ENCODE results near the gene ANKEF1. TPM values are rescaled to one million over a fixed set of nuclear protein-coding genes. Genes with fewer than 3 reads are reported as not detected.
A peak's percentile ranks its signal among the peaks of the same experiment; 100 is the strongest.

The ANKEF1 gene
- total RNA-seq, 1 donor from 2014 or later: 9.0 TPM

GRCh38 chr20:10059006-10059405, 24.2 kb downstream of the ANKEF1 start:
- Histone ChIP-seq H3K9me3 (no peaks in the 10 kb centered on the region), H3K36me3 (no peaks in the 10 kb centered on the region), H3K27me3 (no peaks in the 10 kb centered on the region), H3K4me1 (no peaks in the 10 kb centered on the region), H3K27ac (no peak overlapping the region), H3K4me3 (no peak overlapping the region)
- intact Hi-C loops (cut with DNase I): no loop called here
- TF ChIP-seq CTCF (IDR thresholded peaks at IDR 0.05): no peak
- no peak for DNase-seq (ENCODE audit: low spot score in 2 of 2)

- H3K36me3 ChIP-seq: no peaks in the 10 kb centered on the region
- no peaks in the 10 kb centered on the region for H3K9me3 ChIP-seq
- no peak overlapping the region for H3K4me3 ChIP-seq
- H3K27me3 ChIP-seq: no peaks in the 10 kb centered on the region
- no peak overlapping the region for H3K27ac ChIP-seq
- intact Hi-C loops (cut with DNase I): no loop called here
- H3K4me1 ChIP-seq: no peaks in the 10 kb centered on the region
- TF ChIP-seq CTCF (IDR thresholded peaks at IDR 0.05): no peak
- DNase-seq (ENCODE audit: low spot score in 2 of 2): no peak
Observed at GRCh38 chr20:10060226-10060625, 25.4 kb downstream of the ANKEF1 start.

- intact Hi-C loops (cut with DNase I): no loop called here
- H3K4me1 ChIP-seq: no peaks in the 10 kb centered on the region
- H3K27ac ChIP-seq: no peak overlapping the region
- no peak for DNase-seq (ENCODE audit: low spot score in 2 of 2)
- no peak overlapping the region for H3K4me3 ChIP-seq
- H3K27me3 ChIP-seq: no peaks in the 10 kb centered on the region
- H3K9me3 ChIP-seq: no peaks in the 10 kb centered on the region
- no peaks in the 10 kb centered on the region for H3K36me3 ChIP-seq
- no peak for TF ChIP-seq CTCF (IDR thresholded peaks at IDR 0.05)
Observed at GRCh38 chr20:10061641-10062040, 26.9 kb downstream of the ANKEF1 start.

GRCh38 chr20:10063482-10063881, 28.7 kb downstream of the ANKEF1 start:
- Histone ChIP-seq H3K27ac (no peak overlapping the region), H3K27me3 (no peaks in the 10 kb centered on the region), H3K4me1 (no peaks in the 10 kb centered on the region), H3K36me3 (no peaks in the 10 kb centered on the region), H3K9me3 (no peaks in the 10 kb centered on the region), H3K4me3 (no peak overlapping the region)
- no peak for DNase-seq (ENCODE audit: low spot score in 2 of 2)
- TF ChIP-seq CTCF (IDR thresholded peaks at IDR 0.05): no peak
- intact Hi-C loops (cut with DNase I): no loop called here

GRCh38 chr20:10064611-10065010, 29.8 kb downstream of the ANKEF1 start:
- no peaks in the 10 kb centered on the region for H3K4me1 ChIP-seq
- H3K4me3 ChIP-seq: no peak overlapping the region
- H3K36me3 ChIP-seq: no peaks in the 10 kb centered on the region
- no peaks in the 10 kb centered on the region for H3K9me3 ChIP-seq
- DNase-seq (ENCODE audit: low spot score in 2 of 2): no peak
- intact Hi-C loops (cut with DNase I): no loop called here
- H3K27me3 ChIP-seq: no peaks in the 10 kb centered on the region
- H3K27ac ChIP-seq: no peak overlapping the region
- TF ChIP-seq CTCF (IDR thresholded peaks at IDR 0.05): no peak

- Histone ChIP-seq H3K4me1 (no peaks in the 10 kb centered on the region), H3K27ac (peak overlapping the region in 1 of 2 donors; percentile 42), H3K36me3 (no peaks in the 10 kb centered on the region), H3K4me3 (no peak overlapping the region), H3K9me3 (no peaks in the 10 kb centered on the region), H3K27me3 (no peaks in the 10 kb centered on the region)
- TF ChIP-seq CTCF (IDR thresholded peaks at IDR 0.05): no peak
- intact Hi-C loops (cut with DNase I): no loop called here
- no peak for DNase-seq (ENCODE audit: low spot score in 2 of 2)
Observed at GRCh38 chr20:10065154-10065833, 30.5 kb downstream of the ANKEF1 start.

Measured in ascending aorta (tissue), 2 donors.